ENCODE data around the gene TMEM269.

GRCh38 chr1:42742141-42742540 lies 42.6 kb upstream of the TMEM269 start:
- TF ChIP-seq GATA3 (IDR thresholded peaks at IDR 0.05; ENCODE audit: low read depth, low read length) (no peak), GATA2 (IDR thresholded peaks at IDR 0.05; ENCODE audit: low read depth, low read length) (no peak)

All from SH-SY5Y (cell line).